ENCODE measurements around the gene CABP2.
"Not testable (repeated sequence)": the region's sequence is repeated elsewhere in the genome, so short reads cannot be mapped to it uniquely, and the experiment has no call there.

CABP2 gene

DNA sequence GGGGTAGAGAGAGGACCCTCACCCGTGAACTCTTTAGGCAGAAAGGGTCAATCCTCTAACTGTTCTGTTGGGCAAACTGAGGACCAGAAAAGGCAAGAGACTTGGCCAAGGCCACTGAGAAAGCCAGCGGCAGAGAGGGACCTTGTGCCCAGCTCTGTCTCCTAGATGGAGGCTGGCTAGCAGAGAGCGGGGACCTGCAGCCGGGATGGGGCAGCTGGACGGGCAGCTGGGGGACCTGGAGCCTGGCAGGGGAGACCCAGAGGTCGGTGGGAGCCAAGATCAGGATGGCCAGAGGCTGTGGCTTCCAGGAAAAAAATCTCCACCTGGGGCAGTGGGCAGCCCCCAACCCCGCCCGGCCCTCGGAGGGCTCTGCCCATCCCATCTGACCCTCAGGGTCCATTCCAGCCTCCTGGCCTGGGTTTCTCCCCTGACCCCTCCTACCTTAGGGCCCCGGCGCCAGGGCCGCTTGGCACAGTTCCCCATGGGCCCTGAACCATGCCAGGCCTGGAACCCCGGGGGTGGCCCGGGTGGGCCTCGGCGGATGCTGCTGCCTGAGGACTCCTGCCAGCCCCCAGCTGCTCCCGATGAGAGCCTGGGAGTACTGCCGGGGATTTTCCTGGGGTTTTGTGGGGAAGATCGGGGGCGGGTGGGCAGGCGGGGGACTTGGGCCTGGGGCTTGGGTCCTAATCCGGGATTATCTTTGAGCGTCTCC, at the start of gene CABP2:
Gene CABP2 (minus strand): TSS at position 603 of the 712 bp plus-strand sequence. CDS start 120 bp downstream, at position 483.
- peaks cover 2% of the 10 kb centered on the region for H3K9me3 ChIP-seq (ENCODE audit: low read length)
- H3K4me1 ChIP-seq (ENCODE audit: insufficient read depth, low read length), result peaks cover 18% of the 10 kb centered on the region
- H3K4me3 ChIP-seq (ENCODE audit: low read length), result no peak within 1 kb of the TSS
- no peaks in the 10 kb centered on the region for H3K36me3 ChIP-seq (ENCODE audit: insufficient read depth, low read length)
- no peak within 1 kb of the TSS for H2AFZ ChIP-seq (ENCODE audit: low read depth, low read length)
- peaks cover 7% of the 10 kb centered on the region for H3K27me3 ChIP-seq (ENCODE audit: insufficient read depth, low read length)

DNA sequence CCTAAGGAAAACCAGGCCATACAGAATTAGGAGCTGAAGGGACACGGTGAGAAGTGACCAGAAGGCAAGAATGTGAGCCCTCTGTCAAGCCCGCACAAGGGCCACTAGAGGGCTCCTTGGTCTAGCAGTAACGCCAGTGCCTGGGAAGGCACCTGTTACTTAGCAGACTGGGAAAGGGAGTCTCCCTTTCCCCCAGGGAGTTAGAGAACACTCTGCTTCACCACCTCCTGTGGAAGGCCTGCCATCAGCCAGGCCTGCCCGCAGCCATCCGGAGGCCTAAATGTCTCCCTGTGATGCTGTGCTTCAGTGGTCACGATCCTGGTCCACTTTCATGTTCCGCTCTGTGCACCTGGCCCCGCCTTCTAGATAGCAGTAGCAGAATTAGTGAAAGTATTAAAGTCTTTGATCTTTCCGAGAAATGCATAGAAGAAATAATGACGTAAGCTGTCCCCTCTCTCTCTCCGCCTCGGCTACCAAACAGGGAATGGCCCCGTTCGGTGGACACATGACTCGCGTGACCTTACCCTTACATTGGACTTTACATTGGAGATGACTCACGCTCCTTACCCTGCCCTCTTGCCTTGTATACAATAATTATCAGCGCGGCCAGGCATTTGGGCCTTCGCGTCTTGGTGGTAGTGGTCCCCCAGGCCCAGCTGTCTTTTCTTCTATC, 49.6 kb upstream of the CABP2 start:
- peaks cover 5% of the 10 kb centered on the region for H3K9me3 ChIP-seq (ENCODE audit: low read length)
- H3K4me1 ChIP-seq (ENCODE audit: insufficient read depth, low read length), result peaks cover 5% of the 10 kb centered on the region
- peaks cover 16% of the 10 kb centered on the region for H3K27me3 ChIP-seq (ENCODE audit: insufficient read depth, low read length)
- no peak overlapping the region for H3K4me3 ChIP-seq (ENCODE audit: low read length)
- no peak overlapping the region for H2AFZ ChIP-seq (ENCODE audit: low read depth, low read length)
- no peaks in the 10 kb centered on the region for H3K36me3 ChIP-seq (ENCODE audit: insufficient read depth, low read length)

DNA sequence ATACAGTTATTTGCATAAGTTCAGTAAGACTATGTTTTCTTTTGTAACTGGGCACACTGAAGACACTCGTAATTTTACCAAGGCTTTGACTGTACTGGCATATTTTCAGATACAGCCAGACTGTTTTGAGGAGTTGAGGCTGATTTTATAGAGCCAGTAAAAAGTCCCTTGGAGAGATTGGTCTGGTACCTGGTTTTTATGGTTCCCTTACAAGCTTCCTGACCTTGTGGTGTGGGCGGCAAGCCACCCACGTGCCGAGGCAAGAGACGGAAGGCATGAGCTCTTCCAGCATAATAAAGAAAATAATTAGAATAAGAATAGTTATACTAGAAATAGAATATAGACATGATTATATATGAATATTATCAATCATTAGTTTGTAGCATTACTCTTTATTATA, 49.1 kb upstream of the CABP2 start:
- Histone ChIP-seq H2AFZ (ENCODE audit: low read depth, low read length) (no peak overlapping the region), H3K27me3 (ENCODE audit: insufficient read depth, low read length) (peaks cover 16% of the 10 kb centered on the region), H3K9me3 (ENCODE audit: low read length) (peaks cover 5% of the 10 kb centered on the region), H3K4me3 (ENCODE audit: low read length) (no peak overlapping the region), H3K36me3 (ENCODE audit: insufficient read depth, low read length) (no peaks in the 10 kb centered on the region), H3K4me1 (ENCODE audit: insufficient read depth, low read length) (peaks cover 5% of the 10 kb centered on the region)

DNA sequence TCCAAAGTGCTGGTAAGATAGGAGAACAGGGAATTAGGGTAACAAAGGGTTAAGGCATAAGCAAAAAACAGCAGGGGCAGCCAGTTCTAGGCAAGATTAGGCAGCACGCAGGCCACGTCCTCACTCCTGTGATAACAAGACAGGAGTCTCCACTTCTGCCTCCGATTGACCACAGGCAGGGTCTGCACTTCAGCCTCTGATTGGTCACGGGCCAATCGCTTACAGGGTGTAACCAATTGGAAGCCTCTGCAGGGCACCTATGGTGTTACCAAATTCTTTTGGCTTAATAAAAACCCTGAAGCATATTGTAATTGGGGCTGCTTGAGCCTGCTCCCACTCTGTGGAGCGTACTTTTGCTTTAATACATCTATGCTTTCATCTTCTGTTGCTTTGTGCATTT, 48.2 kb upstream of the CABP2 start:
- H3K4me1 ChIP-seq (ENCODE audit: insufficient read depth, low read length), result peaks cover 5% of the 10 kb centered on the region
- H3K4me3 ChIP-seq (ENCODE audit: low read length), result no peak overlapping the region
- H3K36me3 ChIP-seq (ENCODE audit: insufficient read depth, low read length), result no peaks in the 10 kb centered on the region
- H3K27me3 ChIP-seq (ENCODE audit: insufficient read depth, low read length), result peaks cover 13% of the 10 kb centered on the region
- peaks cover 5% of the 10 kb centered on the region for H3K9me3 ChIP-seq (ENCODE audit: low read length)
- no peak overlapping the region for H2AFZ ChIP-seq (ENCODE audit: low read depth, low read length)

DNA sequence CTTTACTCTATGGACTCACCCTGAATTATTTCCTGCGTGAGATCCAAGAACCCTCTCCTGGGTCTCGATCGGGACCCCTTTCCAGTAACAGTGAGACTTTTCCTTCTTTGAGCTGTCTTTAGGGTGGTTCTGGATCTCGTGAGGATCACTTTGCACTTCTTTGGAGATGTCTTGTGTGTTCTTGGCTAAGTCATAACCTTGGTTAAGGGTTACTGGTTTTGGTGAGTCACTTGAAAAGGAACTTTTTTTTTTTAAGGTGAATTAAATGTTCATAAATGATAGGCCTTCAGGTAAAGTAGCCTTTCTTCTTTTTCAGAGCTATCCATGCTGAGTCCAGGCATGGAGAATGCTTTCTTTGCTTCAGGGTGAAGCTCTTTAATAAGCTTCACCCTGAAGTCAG, 41.0 kb upstream of the CABP2 start:
- H3K9me3 ChIP-seq (ENCODE audit: low read length), result no peaks in the 10 kb centered on the region
- peaks cover 3% of the 10 kb centered on the region for H3K27me3 ChIP-seq (ENCODE audit: insufficient read depth, low read length)
- H2AFZ ChIP-seq (ENCODE audit: low read depth, low read length), result no peak overlapping the region
- H3K4me3 ChIP-seq (ENCODE audit: low read length), result no peak overlapping the region
- H3K4me1 ChIP-seq (ENCODE audit: insufficient read depth, low read length), result peaks cover 6% of the 10 kb centered on the region
- H3K36me3 ChIP-seq (ENCODE audit: insufficient read depth, low read length), result no peaks in the 10 kb centered on the region

DNA sequence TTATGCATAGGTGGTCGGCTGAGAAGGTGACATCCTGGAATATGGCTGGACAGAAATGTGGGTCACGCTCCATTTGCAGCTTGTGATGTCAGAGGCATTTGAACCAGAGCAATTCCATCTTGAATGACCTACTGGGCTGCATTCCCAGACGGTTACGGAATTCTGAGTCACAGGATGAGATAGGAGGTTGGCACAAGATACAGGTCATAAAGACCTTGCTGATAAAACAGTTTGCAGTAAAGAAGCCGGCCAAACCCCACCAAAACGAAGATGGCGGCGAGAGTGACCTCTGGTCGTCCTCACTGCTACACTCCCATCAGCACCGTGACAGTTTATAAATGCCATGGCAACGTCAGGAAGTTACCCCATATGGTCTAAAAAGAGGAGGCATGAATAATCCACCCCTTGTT, 40.5 kb upstream of the CABP2 start:
- H3K4me3 ChIP-seq (ENCODE audit: low read length); H3K27me3 ChIP-seq (ENCODE audit: insufficient read depth, low read length); H3K9me3 ChIP-seq (ENCODE audit: low read length); H3K4me1 ChIP-seq (ENCODE audit: insufficient read depth, low read length); H3K36me3 ChIP-seq (ENCODE audit: insufficient read depth, low read length); H2AFZ ChIP-seq (ENCODE audit: low read depth, low read length): not testable (repeated sequence)

DNA sequence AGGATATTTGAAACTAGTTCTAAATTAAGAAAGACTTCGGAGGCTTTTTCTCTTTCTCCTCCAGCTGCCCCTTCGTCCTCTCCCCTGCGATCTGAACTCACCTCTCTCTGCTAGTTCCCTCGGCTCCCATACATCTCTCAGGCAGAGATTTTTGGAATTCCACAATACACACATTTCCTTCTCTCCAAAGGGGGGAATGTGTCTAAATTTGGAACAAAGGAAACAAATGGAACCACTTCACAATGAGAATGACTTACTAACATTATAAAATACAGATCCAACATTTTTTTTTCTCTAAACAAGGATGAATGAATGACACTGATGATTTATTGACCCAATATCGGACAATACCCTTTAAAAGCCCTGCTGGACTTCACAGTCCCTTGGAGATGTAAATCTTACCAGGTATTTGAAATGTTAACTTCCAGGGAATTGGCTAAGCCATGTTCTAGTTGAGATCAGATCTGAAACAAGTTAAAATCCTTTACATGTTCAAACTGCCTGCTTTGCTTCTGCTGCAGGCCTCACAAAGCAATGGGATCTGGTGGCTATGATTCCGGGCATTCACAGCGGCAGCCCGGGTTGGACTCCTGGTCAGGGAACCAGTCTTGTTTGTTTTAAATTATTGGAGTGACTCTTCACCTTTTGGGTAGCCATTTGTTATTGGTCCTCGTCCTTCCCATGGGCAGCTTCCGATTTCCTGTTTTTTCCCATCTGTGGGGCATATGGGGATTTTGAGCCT, 39.9 kb upstream of the CABP2 start:
- Histone ChIP-seq H3K4me3 (ENCODE audit: low read length) (no peak overlapping the region), H3K27me3 (ENCODE audit: insufficient read depth, low read length) (peaks cover 3% of the 10 kb centered on the region), H2AFZ (ENCODE audit: low read depth, low read length) (peak overlapping the region; percentile 3)

DNA sequence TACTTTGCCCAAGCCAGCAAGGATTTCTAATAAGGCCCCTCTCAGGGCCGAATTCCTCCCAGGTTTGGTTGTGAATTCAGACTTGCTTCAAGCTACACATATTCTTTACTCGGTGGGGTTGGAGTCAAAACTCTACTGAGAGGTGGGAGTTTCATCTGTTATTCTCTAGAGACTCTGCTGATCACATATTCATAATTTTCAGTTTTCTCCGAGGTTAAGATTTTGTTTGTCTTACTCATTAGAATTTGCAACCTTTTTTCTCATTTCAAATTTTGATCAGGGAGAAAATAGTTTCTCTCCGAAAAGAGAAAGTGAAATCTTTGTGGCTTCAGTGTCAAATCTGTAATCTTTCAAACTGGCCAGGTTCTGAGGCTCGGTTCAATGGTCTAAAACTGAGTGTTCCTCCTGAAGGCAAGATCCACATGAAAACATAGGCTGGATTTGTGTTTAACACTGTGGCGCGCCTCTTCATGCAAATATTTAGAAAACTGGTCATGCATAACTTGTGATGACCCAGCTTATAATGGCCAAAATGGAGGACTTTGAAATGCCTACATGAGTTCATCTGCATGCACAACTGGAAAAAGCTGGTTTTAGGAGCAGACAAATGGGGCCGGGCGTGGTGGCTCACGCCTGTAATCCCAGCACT, 38.8 kb upstream of the CABP2 start:
- Histone ChIP-seq H3K27me3 (ENCODE audit: insufficient read depth, low read length) (peaks cover 3% of the 10 kb centered on the region), H3K9me3 (ENCODE audit: low read length) (no peaks in the 10 kb centered on the region), H3K36me3 (ENCODE audit: insufficient read depth, low read length) (no peaks in the 10 kb centered on the region), H3K4me3 (ENCODE audit: low read length) (no peak overlapping the region), H3K4me1 (ENCODE audit: insufficient read depth, low read length) (peaks cover 6% of the 10 kb centered on the region), H2AFZ (ENCODE audit: low read depth, low read length) (no peak overlapping the region)

More for the DNA sequence above, 39.9 kb upstream of the CABP2 start:
- Histone ChIP-seq H3K4me1 (ENCODE audit: insufficient read depth, low read length) (peaks cover 6% of the 10 kb centered on the region), H3K9me3 (ENCODE audit: low read length) (no peaks in the 10 kb centered on the region), H3K36me3 (ENCODE audit: insufficient read depth, low read length) (no peaks in the 10 kb centered on the region)

DNA sequence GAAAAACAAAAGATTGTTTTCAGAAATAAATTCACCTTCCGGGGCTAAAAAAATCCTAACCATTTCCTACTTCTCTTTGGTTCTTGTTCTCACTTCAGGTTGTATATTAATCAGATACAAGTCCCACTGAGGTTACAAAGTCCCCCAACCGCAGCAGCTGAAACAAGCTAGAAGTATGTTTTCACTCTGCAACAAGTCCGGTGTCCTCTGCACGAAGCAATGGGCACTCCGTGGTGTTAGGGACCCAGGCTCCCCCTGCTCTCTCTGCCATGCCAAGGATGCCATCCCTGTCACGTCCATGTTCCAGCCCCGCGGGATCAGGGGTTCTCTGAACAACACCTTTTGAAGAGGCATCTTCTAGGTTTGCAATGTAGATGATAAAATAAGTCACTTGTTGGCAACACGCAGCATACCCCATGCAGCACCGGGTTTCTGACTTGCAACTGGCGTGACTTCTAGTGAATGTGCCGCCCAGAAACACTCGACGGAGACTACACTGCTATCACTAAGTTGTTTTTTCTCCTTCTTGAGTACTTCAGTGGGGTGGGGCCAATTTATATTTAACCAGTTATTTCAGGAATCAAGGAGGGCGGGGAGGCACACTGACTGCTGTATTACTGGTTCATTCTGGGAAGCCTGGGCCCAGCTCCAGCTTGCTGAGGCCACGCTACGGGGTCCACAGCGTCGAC, 35.0 kb upstream of the CABP2 start:
- H2AFZ ChIP-seq (ENCODE audit: low read depth, low read length), result no peak overlapping the region
- H3K4me3 ChIP-seq (ENCODE audit: low read length), result no peak overlapping the region
- peaks cover 3% of the 10 kb centered on the region for H3K27me3 ChIP-seq (ENCODE audit: insufficient read depth, low read length)
- no peaks in the 10 kb centered on the region for H3K9me3 ChIP-seq (ENCODE audit: low read length)
- no peaks in the 10 kb centered on the region for H3K36me3 ChIP-seq (ENCODE audit: insufficient read depth, low read length)
- peaks cover 3% of the 10 kb centered on the region for H3K4me1 ChIP-seq (ENCODE audit: insufficient read depth, low read length)

DNA sequence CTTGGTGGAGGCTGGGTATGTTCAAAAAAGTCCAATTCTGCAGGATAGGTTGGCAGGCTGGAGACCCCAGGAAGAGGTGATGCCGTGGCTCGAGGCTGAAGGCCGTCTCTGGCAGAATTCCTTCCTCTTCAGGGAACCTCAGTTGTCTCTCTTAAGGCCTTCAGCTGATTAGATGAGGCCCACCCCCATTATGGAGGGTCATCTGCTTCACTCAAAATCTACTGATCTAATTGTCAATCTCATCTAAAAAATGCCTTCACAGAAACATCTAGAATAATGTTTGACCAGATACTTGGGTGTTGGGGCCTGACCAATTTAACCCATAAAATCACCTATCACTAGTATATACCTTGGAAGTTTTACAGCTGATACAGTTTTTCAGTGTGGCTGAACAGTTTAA, 33.0 kb upstream of the CABP2 start:
- Histone ChIP-seq H3K27me3 (ENCODE audit: insufficient read depth, low read length) (peaks cover 3% of the 10 kb centered on the region), H3K4me1 (ENCODE audit: insufficient read depth, low read length) (no peaks in the 10 kb centered on the region), H3K36me3 (ENCODE audit: insufficient read depth, low read length) (no peaks in the 10 kb centered on the region), H3K9me3 (ENCODE audit: low read length) (no peaks in the 10 kb centered on the region), H2AFZ (ENCODE audit: low read depth, low read length) (no peak overlapping the region), H3K4me3 (ENCODE audit: low read length) (no peak overlapping the region)

DNA sequence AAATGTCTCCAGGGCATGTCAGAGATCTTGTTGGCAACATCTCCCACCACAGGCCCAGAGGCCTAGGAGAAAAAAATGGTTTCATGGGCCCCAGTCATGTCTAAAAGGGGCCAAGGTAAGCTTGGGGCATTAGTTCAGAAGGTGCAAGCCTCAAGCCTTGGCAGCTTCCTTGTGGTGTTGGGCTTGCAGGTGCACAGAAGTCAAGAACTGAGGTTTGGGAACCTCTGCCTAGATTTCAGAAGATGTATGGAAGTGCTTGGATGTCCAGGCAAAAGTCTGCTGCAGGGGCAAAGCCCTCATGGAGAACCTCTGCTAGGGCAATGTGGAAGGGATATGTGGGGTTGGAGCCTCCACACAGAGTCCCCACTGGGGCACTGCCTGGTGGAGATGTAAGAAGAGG, 28.5 kb upstream of the CABP2 start:
- H3K9me3 ChIP-seq (ENCODE audit: low read length); H3K4me3 ChIP-seq (ENCODE audit: low read length); H2AFZ ChIP-seq (ENCODE audit: low read depth, low read length); H3K36me3 ChIP-seq (ENCODE audit: insufficient read depth, low read length); H3K27me3 ChIP-seq (ENCODE audit: insufficient read depth, low read length); H3K4me1 ChIP-seq (ENCODE audit: insufficient read depth, low read length): not testable (repeated sequence)

DNA sequence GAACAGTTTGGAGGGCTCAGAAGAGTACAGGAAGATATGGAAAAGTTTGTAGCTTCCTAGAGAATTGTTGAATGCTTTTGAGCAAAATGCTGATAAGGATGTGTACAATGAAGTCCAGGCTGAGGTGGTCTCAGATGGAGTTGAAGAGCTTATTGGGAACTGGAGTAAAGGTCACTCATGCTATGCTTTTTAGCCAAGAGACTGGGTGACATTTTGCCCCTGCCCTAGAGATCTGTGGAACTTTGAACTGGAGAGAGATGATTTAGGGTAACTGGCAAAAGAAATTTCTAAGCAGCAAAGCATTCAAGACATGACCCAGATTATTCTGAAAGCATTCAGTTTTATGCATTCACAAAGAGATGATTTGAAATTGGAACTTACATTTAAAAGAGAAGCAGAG, 27.9 kb upstream of the CABP2 start:
- Histone ChIP-seq H3K27me3 (ENCODE audit: insufficient read depth, low read length) (no peaks in the 10 kb centered on the region), H3K4me3 (ENCODE audit: low read length) (no peak overlapping the region), H2AFZ (ENCODE audit: low read depth, low read length) (no peak overlapping the region), H3K36me3 (ENCODE audit: insufficient read depth, low read length) (no peaks in the 10 kb centered on the region), H3K4me1 (ENCODE audit: insufficient read depth, low read length) (no peaks in the 10 kb centered on the region), H3K9me3 (ENCODE audit: low read length) (no peaks in the 10 kb centered on the region)
